Chondrocyte (in vitro differentiated cells): ENCODE results near the gene RASSF10. TPM values are rescaled to one million over a fixed set of nuclear protein-coding genes. Genes with fewer than 3 reads are reported as not detected.

ENCODE experiments used
- DNase-seq: peaks from one replicate; pipeline ENCODE4 v3.0.0; 2021; ENCODE audit warnings: mixed read lengths, low spot score
- H3K27ac Mint-ChIP-seq: one replicate; pipeline ENCODE4 v1.8.0; 2021; ENCODE audit warnings: mild to moderate bottlenecking, moderate library complexity, mixed read lengths; ENCODE audit not compliant: unreplicated experiment
- H3K27me3 Mint-ChIP-seq: 2 replicates; pipeline ENCODE4 v1.8.0; 2021; ENCODE audit warnings: low read depth, mixed read lengths
- H3K36me3 Mint-ChIP-seq: 2 replicates; pipeline ENCODE4 v1.8.0; 2021; ENCODE audit warnings: low read depth, mixed read lengths
- H3K4me1 Mint-ChIP-seq: 2 replicates; pipeline ENCODE4 v1.8.0; 2021; ENCODE audit warnings: low read depth, mild to moderate bottlenecking, mixed read lengths
- H3K4me3 Mint-ChIP-seq: one replicate; pipeline ENCODE4 v1.8.0; 2021; ENCODE audit warnings: mild to moderate bottlenecking, moderate library complexity, mixed read lengths; ENCODE audit not compliant: unreplicated experiment
- H3K9me3 Mint-ChIP-seq: 2 replicates; pipeline ENCODE4 v1.8.0; 2021; ENCODE audit warnings: low read depth, mixed read lengths
- CTCF ChIP-seq: fragments of 200-600 bp; sonication (generic); IDR thresholded peaks from 2 replicates; pipeline ENCODE4 v1.5.0; 2021; ENCODE audit warnings: antibody characterized with exemption, mild to moderate bottlenecking, moderate library complexity
- total RNA-seq: library from RNA; stranded (reverse); gene quantifications from 3 replicates; pipeline ENCODE4 v1.2.1, GENCODE V29; 2021

The RASSF10 gene
- total RNA-seq, 1 donor from 2014 or later, result not detected

- H3K9me3 Mint-ChIP-seq, result peaks cover 7% of the 10 kb centered on the region
- H3K4me1 Mint-ChIP-seq, result no peaks in the 10 kb centered on the region
- DNase-seq, result no peak
- no peak overlapping the region for H3K27ac Mint-ChIP-seq
- no peaks in the 10 kb centered on the region for H3K27me3 Mint-ChIP-seq
- H3K4me3 Mint-ChIP-seq, result no peak overlapping the region
- no peaks in the 10 kb centered on the region for H3K36me3 Mint-ChIP-seq
- TF ChIP-seq CTCF, result no peak
Observed at GRCh38 chr11:13053255-13053917, 44.3 kb downstream of the RASSF10 start.

DNA sequence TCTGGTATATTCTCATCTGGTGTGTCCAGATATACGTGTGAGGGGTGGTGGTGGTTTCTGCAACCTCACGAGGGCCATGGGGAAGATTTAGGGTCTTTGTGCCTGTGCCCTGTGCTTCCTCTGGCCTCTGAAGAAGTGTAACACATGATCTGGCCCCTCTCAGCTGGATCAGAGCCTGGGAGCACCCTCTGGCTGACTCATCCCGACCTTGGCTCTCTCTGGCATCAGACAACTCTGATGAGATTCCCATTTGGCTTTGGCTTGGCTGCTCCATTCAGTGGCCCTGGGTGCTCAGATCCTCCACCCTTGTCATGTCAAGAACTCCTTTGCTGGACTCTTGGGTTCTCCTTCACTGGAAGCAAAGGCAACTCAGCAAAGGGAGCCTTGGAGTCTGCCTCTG lies 45.2 kb downstream of the RASSF10 start:
- no peak overlapping the region for H3K4me3 Mint-ChIP-seq
- H3K27ac Mint-ChIP-seq, result no peak overlapping the region
- H3K27me3 Mint-ChIP-seq, result no peaks in the 10 kb centered on the region
- TF ChIP-seq CTCF, result no peak
- peaks cover 7% of the 10 kb centered on the region for H3K9me3 Mint-ChIP-seq
- H3K4me1 Mint-ChIP-seq, result no peaks in the 10 kb centered on the region
- no peaks in the 10 kb centered on the region for H3K36me3 Mint-ChIP-seq
- no peak for DNase-seq

DNA sequence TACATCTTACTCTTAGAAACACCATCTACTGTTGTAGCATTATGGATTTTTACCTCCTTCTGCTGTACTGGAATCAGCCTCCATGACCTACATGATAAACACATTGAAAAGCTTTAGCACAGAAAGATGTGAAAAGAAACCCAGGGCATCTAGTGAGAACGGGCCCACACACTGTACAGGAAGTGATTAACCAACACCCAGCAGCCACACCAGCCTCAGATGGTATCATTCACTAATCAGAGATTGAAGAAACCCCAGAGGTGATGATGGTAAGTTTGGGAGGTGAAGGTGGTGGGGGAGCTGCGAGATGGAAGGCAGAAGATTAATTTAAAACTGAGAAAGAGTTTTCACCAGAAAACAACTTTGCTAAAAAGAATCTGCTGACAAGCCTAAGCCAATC lies 46.1 kb downstream of the RASSF10 start:
- Mint-ChIP-seq H3K36me3 (no peaks in the 10 kb centered on the region), H3K9me3 (peaks cover under 1% of the 10 kb centered on the region), H3K27ac (no peak overlapping the region), H3K4me3 (no peak overlapping the region), H3K27me3 (no peaks in the 10 kb centered on the region), H3K4me1 (no peaks in the 10 kb centered on the region)
- TF ChIP-seq CTCF, result no peak
- DNase-seq, result no peak

DNA sequence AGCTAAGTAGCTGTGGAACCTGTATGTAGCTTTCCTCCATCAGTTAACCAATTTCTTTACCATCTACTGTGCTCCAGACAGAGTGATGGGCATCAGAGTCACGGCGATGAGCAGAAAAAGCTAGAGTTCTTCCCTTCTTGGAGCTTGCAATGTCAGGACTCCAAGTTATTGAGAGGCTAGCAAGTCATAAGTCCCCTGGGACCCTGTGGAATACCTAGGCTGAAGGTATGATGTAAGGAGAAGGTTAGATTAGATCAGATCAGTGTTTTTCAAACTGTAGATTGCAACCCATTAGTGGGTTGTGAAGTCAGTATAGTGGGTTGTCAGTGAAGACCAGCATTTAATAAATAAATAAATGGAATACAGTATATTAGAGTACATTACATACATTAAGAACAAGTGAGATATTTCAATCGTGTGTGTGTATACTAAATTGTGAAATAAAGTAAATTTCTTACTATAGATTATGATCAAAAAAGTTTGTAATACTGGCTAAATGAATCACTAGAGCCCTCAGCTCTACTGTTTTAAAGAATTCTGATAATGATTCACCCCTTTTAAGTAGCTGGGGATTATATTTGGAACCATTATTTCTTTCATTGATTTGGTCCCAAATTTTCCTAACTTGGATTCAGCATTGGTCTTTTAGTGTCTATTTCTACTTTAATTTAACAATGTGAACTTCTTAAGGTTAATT lies 52.3 kb downstream of the RASSF10 start:
- Mint-ChIP-seq H3K27ac (no peak overlapping the region), H3K36me3 (peaks cover 2% of the 10 kb centered on the region), H3K9me3 (peaks cover 10% of the 10 kb centered on the region), H3K4me1 (peaks cover 4% of the 10 kb centered on the region), H3K27me3 (peaks cover 13% of the 10 kb centered on the region), H3K4me3 (no peak overlapping the region)
- no peak for TF ChIP-seq CTCF
- DNase-seq, result no peak
